Measurements from ENCODE around the gene BZW1. TPM values are rescaled to one million over a fixed set of nuclear protein-coding genes. Genes with fewer than 3 reads are reported as not detected.

Gene BZW1
- total RNA-seq, 1 experiment from 2014 or later = 454 TPM

GRCh38 chr2:200834701-200835100 lies 23.0 kb downstream of the BZW1 start:
- no peak overlapping the region for H2AFZ ChIP-seq (ENCODE audit: low read depth, low read length, poor library complexity, severe bottlenecking)
- H3K36me3 ChIP-seq (ENCODE audit: control insufficient read depth in 1 of 2, insufficient read depth in 2 of 2, low read length in 2 of 2) = no peaks in the 10 kb centered on the region
- no peak overlapping the region for H3K4me3 ChIP-seq (replicated peaks in 1 of 2; ENCODE audit: low read depth in 1 of 2, low read length in 2 of 2)
- H3K27me3 ChIP-seq (ENCODE audit: insufficient read depth, low read length) = no peaks in the 10 kb centered on the region
- no peaks in the 10 kb centered on the region for H3K9me2 ChIP-seq (ENCODE audit: insufficient read depth)
- intact Hi-C loops (cut with micrococcal nuclease) = no loop called here
- no TSS peak for BruUV-seq (replicated peaks)
- H3K9ac ChIP-seq (ENCODE audit: low read length) = no peak overlapping the region
- H3K4me1 ChIP-seq (ENCODE audit: control insufficient read depth in 1 of 2, insufficient read depth in 2 of 2, low read length in 2 of 2) = peaks cover 0 to 5% of the 10 kb centered on the region in 2 experiments; a peak in 1 of 4 replicates
- no peaks in the 10 kb centered on the region for H3K79me2 ChIP-seq (ENCODE audit: insufficient read depth, low read length)
- no peaks in the 10 kb centered on the region for H4K20me1 ChIP-seq (ENCODE audit: insufficient read depth)
- no peak overlapping the region for H3K4me2 ChIP-seq (ENCODE audit: low read length)
- ChIA-PET CTCF (no interaction called here), RAD21 (ENCODE audit: low non-redundant PET in 1 of 2, low total read pairs in 2 of 2, uncharacterized antibody in 2 of 2, unreplicated experiment in 2 of 2) (no interaction called here), POLR2A (no interaction called here)
- DNase-seq (ENCODE audit: low read depth, low spot score) (no peak), ATAC-seq (no peak)
- peaks cover 0 to 5% of the 10 kb centered on the region in 2 experiments; a peak in 1 of 4 replicates for H3K9me3 ChIP-seq (ENCODE audit: control insufficient read depth in 1 of 2, insufficient read depth in 1 of 2, low read depth in 1 of 2, low read length in 2 of 2)
- TF ChIP-seq YY1 (IDR thresholded peaks at IDR 0.05; ENCODE audit: extremely low read depth, insufficient replicate concordance, low read depth, low read length) = no peak
- no peak for TF ChIP-seq RAD21 (IDR thresholded peaks at IDR 0.05; ENCODE audit: low read depth)
- TF ChIP-seq ATF3 (IDR thresholded peaks at IDR 0.05) = no peak
- TF ChIP-seq CEBPB (IDR thresholded peaks at IDR 0.05; ENCODE audit: low read depth) = no peak
- no peak for TF ChIP-seq ZFX (IDR thresholded peaks at IDR 0.05)
- no peak for TF ChIP-seq SIN3A (IDR thresholded peaks at IDR 0.05; ENCODE audit: low read depth)
- no peak for TF ChIP-seq CTCF (IDR thresholded peaks at IDR 0.05 in 2 of 3, conservative IDR thresholded peaks at IDR 0.05 in 1 of 3; ENCODE audit: borderline replicate concordance in 1 of 3, insufficient read depth in 1 of 3, low read depth in 2 of 3, low read length in 2 of 3)
- no peak for TF ChIP-seq EZH2 (IDR thresholded peaks at IDR 0.05)
- no peak overlapping the region for H3K27ac ChIP-seq (ENCODE audit: low read depth, low read length)

GRCh38 chr2:200839513-200839912 lies 27.8 kb downstream of the BZW1 start:
- Histone ChIP-seq H3K4me2 (ENCODE audit: low read length) (no peak overlapping the region), H3K79me2 (ENCODE audit: insufficient read depth, low read length) (no peaks in the 10 kb centered on the region), H3K9me3 (ENCODE audit: control insufficient read depth in 1 of 2, insufficient read depth in 1 of 2, low read depth in 1 of 2, low read length in 2 of 2) (peaks cover 0 to 5% of the 10 kb centered on the region in 2 experiments; a peak in 1 of 4 replicates), H3K4me1 (ENCODE audit: control insufficient read depth in 1 of 2, insufficient read depth in 2 of 2, low read length in 2 of 2) (peaks cover 0 to 5% of the 10 kb centered on the region in 2 experiments; a peak in 1 of 4 replicates), H3K9me2 (ENCODE audit: insufficient read depth) (no peaks in the 10 kb centered on the region), H3K36me3 (ENCODE audit: control insufficient read depth in 1 of 2, insufficient read depth in 2 of 2, low read length in 2 of 2) (no peaks in the 10 kb centered on the region), H2AFZ (ENCODE audit: low read depth, low read length, poor library complexity, severe bottlenecking) (no peak overlapping the region), H4K20me1 (ENCODE audit: insufficient read depth) (no peaks in the 10 kb centered on the region), H3K4me3 (replicated peaks in 1 of 2; ENCODE audit: low read depth in 1 of 2, low read length in 2 of 2) (no peak overlapping the region), H3K27me3 (ENCODE audit: insufficient read depth, low read length) (no peaks in the 10 kb centered on the region), H3K9ac (ENCODE audit: low read length) (no peak overlapping the region), H3K27ac (ENCODE audit: low read depth, low read length) (no peak overlapping the region)
- intact Hi-C loops (cut with micrococcal nuclease) = no loop called here
- TF ChIP-seq TCF7L2 (IDR thresholded peaks at IDR 0.05; ENCODE audit: borderline replicate concordance, extremely low read depth, insufficient read depth, insufficient read length) (no peak), SIN3A (IDR thresholded peaks at IDR 0.05; ENCODE audit: low read depth) (no peak)
- no TSS peak for BruUV-seq (replicated peaks)
- CTCF ChIA-PET = interaction anchor here (1.6 kb wide), 1 partner anchor 127 kb away, joined by 3 read pairs; no protein-coding TSS in a partner anchor
- DNase-seq (ENCODE audit: low read depth, low spot score) (no peak), ATAC-seq (no peak)
- RAD21 ChIA-PET (ENCODE audit: low non-redundant PET in 1 of 2, low total read pairs in 2 of 2, uncharacterized antibody in 2 of 2, unreplicated experiment in 2 of 2) = interaction anchor here in 1 of 2 experiments (0.6 kb wide), 1 partner anchor 11 kb away, joined by 5 read pairs; no protein-coding TSS in a partner anchor
- POLR2A ChIA-PET = no interaction called here
